Body of pancreas (tissue), 4 donors: ENCODE measurements around the gene S100Z.

ENCODE experiments used
- POLR2A ChIP-seq, 3 donors: fragments of 450-650 bp; IDR thresholded peaks; one replicate each; pipeline ENCODE4 v1.6.1; 2016; ENCODE audit warnings: antibody characterized with exemption in 3 of 3, mild to moderate bottlenecking in 2 of 3
- TF ChIP-seq, protein P1 (sequence below), 7 experiments: fragments of 450-650 bp in 4 of 7; fragments of 200-600 bp in 3 of 7; sonication (generic) in 3 of 7; IDR thresholded peaks; one replicate each; pipeline ENCODE4 v1.5.1; 2016 to 2019; ENCODE audit warnings: antibody characterized with exemption in 7 of 7

DNA sequence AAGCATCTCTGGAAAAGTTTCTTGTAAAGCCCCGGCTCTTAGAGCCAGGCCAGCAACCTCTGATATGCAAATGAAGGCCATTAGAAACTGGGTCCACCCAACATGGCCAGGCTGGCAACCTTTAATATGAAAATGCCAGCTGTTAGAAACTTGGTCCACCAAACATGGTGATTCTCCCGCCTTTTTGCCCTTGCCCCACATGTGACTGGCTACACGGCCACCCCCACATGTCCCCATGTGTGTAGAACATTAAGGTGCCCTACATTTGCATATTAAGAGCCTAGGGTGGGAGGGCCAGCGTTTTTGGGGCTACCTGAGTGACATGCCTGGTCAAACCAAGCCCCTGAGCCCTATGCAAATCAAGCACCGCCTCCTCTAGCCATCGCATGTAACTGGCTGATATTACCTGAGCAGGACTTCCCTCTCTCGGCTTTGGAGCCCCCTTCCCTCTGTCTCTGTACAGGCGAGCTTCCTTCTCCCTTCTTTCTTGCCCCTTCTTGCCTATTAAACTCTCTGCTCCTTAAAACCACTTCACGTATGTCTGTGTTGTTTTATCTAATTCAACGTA is 39.0 kb downstream of the S100Z start:
- TF ChIP-seq, protein P1, sequence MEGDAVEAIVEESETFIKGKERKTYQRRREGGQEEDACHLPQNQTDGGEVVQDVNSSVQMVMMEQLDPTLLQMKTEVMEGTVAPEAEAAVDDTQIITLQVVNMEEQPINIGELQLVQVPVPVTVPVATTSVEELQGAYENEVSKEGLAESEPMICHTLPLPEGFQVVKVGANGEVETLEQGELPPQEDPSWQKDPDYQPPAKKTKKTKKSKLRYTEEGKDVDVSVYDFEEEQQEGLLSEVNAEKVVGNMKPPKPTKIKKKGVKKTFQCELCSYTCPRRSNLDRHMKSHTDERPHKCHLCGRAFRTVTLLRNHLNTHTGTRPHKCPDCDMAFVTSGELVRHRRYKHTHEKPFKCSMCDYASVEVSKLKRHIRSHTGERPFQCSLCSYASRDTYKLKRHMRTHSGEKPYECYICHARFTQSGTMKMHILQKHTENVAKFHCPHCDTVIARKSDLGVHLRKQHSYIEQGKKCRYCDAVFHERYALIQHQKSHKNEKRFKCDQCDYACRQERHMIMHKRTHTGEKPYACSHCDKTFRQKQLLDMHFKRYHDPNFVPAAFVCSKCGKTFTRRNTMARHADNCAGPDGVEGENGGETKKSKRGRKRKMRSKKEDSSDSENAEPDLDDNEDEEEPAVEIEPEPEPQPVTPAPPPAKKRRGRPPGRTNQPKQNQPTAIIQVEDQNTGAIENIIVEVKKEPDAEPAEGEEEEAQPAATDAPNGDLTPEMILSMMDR (IDR thresholded peaks at IDR 0.05): no peak
- TF ChIP-seq POLR2A (IDR thresholded peaks at IDR 0.05): no peak
